Transverse colon (tissue), 4 donors: Measurements from ENCODE around the gene KRTAP10-1.

Source experiments
- CTCF ChIP-seq, 5 experiments: fragments of 200-600 bp in 3 of 5; fragments of 450-650 bp in 2 of 5; sonication (generic) in 3 of 5; IDR thresholded peaks; 1 replicate in 2 of 5; 2 replicates in 3 of 5; pipeline ENCODE4 v1.5.1; 2016 to 2017; ENCODE audit warnings: antibody characterized with exemption in 5 of 5, inconsistent platforms in 3 of 5, mild to moderate bottlenecking in 2 of 5, moderate library complexity in 1 of 5
- EP300 ChIP-seq: sonication (generic); formaldehyde crosslinking; IDR thresholded peaks from one replicate; pipeline ENCODE4 v1.6.1; 2017; ENCODE audit warnings: antibody characterized with exemption, low read depth
- POLR2A ChIP-seq: fragments of 450-650 bp; IDR thresholded peaks from one replicate; pipeline ENCODE4 v1.6.1; 2016; ENCODE audit warnings: antibody characterized with exemption, mild to moderate bottlenecking, moderate library complexity
- POLR2AphosphoS5 ChIP-seq, 3 donors: sonication (generic); formaldehyde crosslinking; IDR thresholded peaks; one replicate each; pipeline ENCODE4 v1.6.1; 2016; ENCODE audit warnings: antibody characterized with exemption in 3 of 3

- TF ChIP-seq EP300, result no peak
- TF ChIP-seq POLR2A, result no peak
- no peak for TF ChIP-seq CTCF (IDR thresholded peaks at IDR 0.05)
- no peak for TF ChIP-seq POLR2AphosphoS5 (IDR thresholded peaks at IDR 0.05)
These were observed 28.3 kb upstream of the KRTAP10-1 start for GRCh38 chr21:44568261-44568660.
